IPS DF 4.7 (cell line): ENCODE measurements around the gene PDE6B.
"Not testable (repeated sequence)": the region's sequence is repeated elsewhere in the genome, so short reads cannot be mapped to it uniquely, and the experiment has no call there.

Experiments used
- DNase-seq: peaks from one replicate; pipeline ENCODE4 v3.0.0-alpha.2; 2013; ENCODE audit warnings: low spot score; ENCODE audit errors: extremely low read depth

The PDE6B gene

GRCh38 chr4:683247-683897 lies 58.0 kb downstream of the PDE6B start:
- no peak for DNase-seq

GRCh38 chr4:683982-684622 lies 58.7 kb downstream of the PDE6B start:
- no peak for DNase-seq

GRCh38 chr4:684623-685327 lies 59.4 kb downstream of the PDE6B start:
- no peak for DNase-seq

- no peak for DNase-seq
Measured at GRCh38 chr4:685679-686412, 60.5 kb downstream of the PDE6B start.

GRCh38 chr4:686413-687040 lies 61.2 kb downstream of the PDE6B start:
- no peak for DNase-seq

GRCh38 chr4:687048-687970 lies 61.9 kb downstream of the PDE6B start:
- DNase-seq: no peak

GRCh38 chr4:687971-688853 lies 62.8 kb downstream of the PDE6B start:
- DNase-seq: no peak

GRCh38 chr4:688854-689681 lies 63.7 kb downstream of the PDE6B start, which contains the start of gene SLC49A3:
Gene SLC49A3 (minus strand): TSS chr4:689151. CDS start chr4:689127, 24 bp downstream.
- DNase-seq: no peak

- no peak for DNase-seq
Measured at GRCh38 chr4:689723-690122, 64.3 kb downstream of the PDE6B start.

GRCh38 chr4:692771-693554 lies 67.6 kb downstream of the PDE6B start:
- DNase-seq: no peak

- DNase-seq: not testable (repeated sequence)
Measured at GRCh38 chr4:694341-694940, 69.1 kb downstream of the PDE6B start.

GRCh38 chr4:699816-700580 lies 74.6 kb downstream of the PDE6B start:
- DNase-seq: no peak

- DNase-seq: no peak
Measured at GRCh38 chr4:700587-701264, 75.4 kb downstream of the PDE6B start.

- no peak for DNase-seq
Measured at GRCh38 chr4:702618-703048, 77.3 kb downstream of the PDE6B start.

GRCh38 chr4:703336-704197 lies 78.2 kb downstream of the PDE6B start:
- no peak for DNase-seq
